WI38 (cell line): Measurements from ENCODE around the gene DGKZ.

ENCODE experiments used
- H3K4me3 ChIP-seq: 2 replicates; pipeline ENCODE4 v1.5.1; 2011; ENCODE audit warnings: low read depth, mild to moderate bottlenecking, control low read depth, low read length
- CTCF ChIP-seq: IDR thresholded peaks from 2 replicates; pipeline ENCODE4 v1.5.1; 2012; ENCODE audit warnings: low read depth, mild to moderate bottlenecking, control low read depth, low read length

The DGKZ gene

GRCh38 chr11:46389450-46390330 is 42.4 kb downstream of the DGKZ start:
- H3K4me3 ChIP-seq, result peak overlapping the region; percentile 55
- peak; percentile 69 for TF ChIP-seq CTCF

- TF ChIP-seq CTCF, result no peak
- H3K4me3 ChIP-seq, result no peak overlapping the region
Measured at GRCh38 chr11:46390331-46391171, 43.3 kb downstream of the DGKZ start.

GRCh38 chr11:46391186-46391577 is 43.9 kb downstream of the DGKZ start:
- no peak for TF ChIP-seq CTCF
- peak overlapping the region; percentile 48 for H3K4me3 ChIP-seq

- TF ChIP-seq CTCF, result peak; percentile 40; the same call in 1 of the 2 replicates
- peak within 1 kb of the TSS; percentile 56 for H3K4me3 ChIP-seq
Measured at GRCh38 chr11:46391578-46392420, 44.5 kb downstream of the DGKZ start, which contains the start of gene CHRM4. Gene CHRM4 (minus strand): TSS chr11:46391776. CDS start chr11:46386557, 5,219 bp downstream.

- peak overlapping the region; percentile 56 for H3K4me3 ChIP-seq
- no peak for TF ChIP-seq CTCF
Measured at GRCh38 chr11:46392421-46393230, 45.4 kb downstream of the DGKZ start.

GRCh38 chr11:46393231-46393616 is 46.0 kb downstream of the DGKZ start:
- no peak for TF ChIP-seq CTCF
- H3K4me3 ChIP-seq, result no peak overlapping the region
